Mesothelial cell of epicardium (in vitro differentiated cells): ENCODE results near the gene ALPP. TPM values are rescaled to one million over a fixed set of nuclear protein-coding genes. Genes with fewer than 3 reads are reported as not detected.

ENCODE experiments used
- DNase-seq, 2 experiments: peaks; one replicate each; pipeline ENCODE4 v3.0.0; 2021; ENCODE audit warnings: low spot score in 2 of 2; ENCODE audit not compliant: unreplicated experiment in 2 of 2
- H3K27ac Mint-ChIP-seq: 2 replicates; pipeline ENCODE4 v1.8.0; 2021; ENCODE audit warnings: mixed read lengths
- H3K27me3 Mint-ChIP-seq: 2 replicates; pipeline ENCODE4 v1.8.0; 2021; ENCODE audit warnings: low read depth, mixed read lengths
- H3K36me3 Mint-ChIP-seq: 2 replicates; pipeline ENCODE4 v1.8.0; 2021; ENCODE audit warnings: mixed read lengths
- H3K4me1 Mint-ChIP-seq: 2 replicates; pipeline ENCODE4 v1.8.0; 2021; ENCODE audit warnings: mixed read lengths
- H3K4me3 Mint-ChIP-seq: 2 replicates; pipeline ENCODE4 v1.8.0; 2021; ENCODE audit warnings: mild to moderate bottlenecking, moderate library complexity, mixed read lengths
- H3K9me3 Mint-ChIP-seq: 2 replicates; pipeline ENCODE4 v1.8.0; 2021; ENCODE audit warnings: mixed read lengths
- CTCF ChIP-seq: fragments of 200-600 bp; sonication (generic); IDR thresholded peaks from one replicate; pipeline ENCODE4 v1.5.0; 2021; ENCODE audit warnings: antibody characterized with exemption; ENCODE audit not compliant: unreplicated experiment
- total RNA-seq: library from RNA; stranded (reverse); gene quantifications from 3 replicates; pipeline ENCODE4 v1.2.1, GENCODE V29; 2021

ALPP gene
- total RNA-seq, 1 donor from 2014 or later, result not detected

- TF ChIP-seq CTCF, result no peak
- no peak for DNase-seq
- no peak overlapping the region for H3K4me3 Mint-ChIP-seq
- H3K36me3 Mint-ChIP-seq, result peaks cover 4% of the 10 kb centered on the region
- H3K27ac Mint-ChIP-seq, result no peak overlapping the region
- no peaks in the 10 kb centered on the region for H3K27me3 Mint-ChIP-seq
- H3K9me3 Mint-ChIP-seq, result no peaks in the 10 kb centered on the region
- H3K4me1 Mint-ChIP-seq, result peaks cover 2% of the 10 kb centered on the region
Observed at GRCh38 chr2:232341061-232341738, 37.4 kb upstream of the ALPP start.

- H3K4me3 Mint-ChIP-seq, result no peak overlapping the region
- H3K4me1 Mint-ChIP-seq, result peaks cover 2% of the 10 kb centered on the region
- TF ChIP-seq CTCF, result no peak
- no peak for DNase-seq
- no peaks in the 10 kb centered on the region for H3K27me3 Mint-ChIP-seq
- H3K36me3 Mint-ChIP-seq, result peaks cover 4% of the 10 kb centered on the region
- no peak overlapping the region for H3K27ac Mint-ChIP-seq
- no peaks in the 10 kb centered on the region for H3K9me3 Mint-ChIP-seq
Observed at GRCh38 chr2:232341739-232342126, 36.8 kb upstream of the ALPP start.

GRCh38 chr2:232342635-232343565, 35.7 kb upstream of the ALPP start:
- H3K9me3 Mint-ChIP-seq, result peaks cover 3% of the 10 kb centered on the region
- no peaks in the 10 kb centered on the region for H3K27me3 Mint-ChIP-seq
- TF ChIP-seq CTCF, result no peak
- no peak overlapping the region for H3K27ac Mint-ChIP-seq
- DNase-seq, result no peak
- H3K4me1 Mint-ChIP-seq, result peaks cover 2% of the 10 kb centered on the region
- peaks cover 4% of the 10 kb centered on the region for H3K36me3 Mint-ChIP-seq
- no peak overlapping the region for H3K4me3 Mint-ChIP-seq

GRCh38 chr2:232343821-232344220, 34.7 kb upstream of the ALPP start:
- Mint-ChIP-seq H3K27me3 (peaks cover 2% of the 10 kb centered on the region), H3K9me3 (peaks cover 7% of the 10 kb centered on the region), H3K36me3 (peaks cover 4% of the 10 kb centered on the region), H3K27ac (no peak overlapping the region), H3K4me1 (peaks cover 2% of the 10 kb centered on the region), H3K4me3 (no peak overlapping the region)
- no peak for TF ChIP-seq CTCF
- DNase-seq, result no peak

- Mint-ChIP-seq H3K4me1 (peaks cover 2% of the 10 kb centered on the region), H3K4me3 (no peak overlapping the region), H3K27me3 (peaks cover 4% of the 10 kb centered on the region), H3K9me3 (peaks cover 7% of the 10 kb centered on the region), H3K27ac (no peak overlapping the region), H3K36me3 (peaks cover 4% of the 10 kb centered on the region)
- no peak for DNase-seq
- no peak for TF ChIP-seq CTCF
Observed at GRCh38 chr2:232345251-232345650, 33.3 kb upstream of the ALPP start.
